ENCODE data around the gene BCAS3.

- TF ChIP-seq CTCF (IDR thresholded peaks at IDR 0.05; ENCODE audit: poor library complexity, severe bottlenecking) (no peak), TAF1 (IDR thresholded peaks at IDR 0.05; ENCODE audit: low read depth) (no peak), EP300 (conservative IDR thresholded peaks at IDR 0.05; ENCODE audit: poor library complexity, severe bottlenecking) (no peak)
Measured at GRCh38 chr17:61294777-61295176, 617.1 kb downstream of the BCAS3 start.
